ENCODE results near the gene FAM168A. TPM values are rescaled to one million over a fixed set of nuclear protein-coding genes. Genes with fewer than 3 reads are reported as not detected.

FAM168A gene
- total and polyA plus RNA-seq, 9 of the 15 experiments (the other 6 are each of a cell fraction or from before 2014, with no cell fraction given), result 0.44 to 7.2 (median 2.9) TPM

DNA sequence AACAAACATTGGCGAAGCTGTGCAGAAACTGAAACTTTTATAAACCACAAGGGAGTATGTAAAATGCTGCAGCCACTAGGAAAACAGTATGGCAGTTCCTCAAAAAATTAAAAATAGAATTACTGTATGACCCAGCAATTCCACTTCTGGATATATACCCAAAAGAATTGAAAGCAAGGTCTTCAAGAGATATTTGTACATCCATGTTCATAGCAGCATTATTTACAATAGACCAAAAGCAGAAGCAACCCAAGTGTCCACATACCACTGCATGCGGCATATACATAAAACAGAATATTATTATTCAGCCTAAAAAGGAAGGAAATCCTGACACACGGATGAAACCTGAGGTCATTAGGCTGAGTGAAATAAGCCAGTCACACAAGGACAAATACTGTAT is 135.9 kb downstream of the FAM168A start:
- no peak overlapping the region for H3K4me2 ChIP-seq (ENCODE audit: insufficient read depth, low read length)
- ChIA-PET CTCF (ENCODE audit: low intra/inter-chr PET ratio) (no interaction called here), POLR2A (no interaction called here)
- no peak for DNase-seq (ENCODE audit: extremely low read depth in 1 of 4, low spot score in 3 of 4)
- H3K36me3 ChIP-seq (ENCODE audit: control insufficient read depth, insufficient read depth, low read length), result no peaks in the 10 kb centered on the region
- no peak overlapping the region for H3K4me3 ChIP-seq
- in situ Hi-C loops (cut with MboI) (no loop called here), intact Hi-C loops (cut with micrococcal nuclease) (no loop called here)
- H3K9me1 ChIP-seq (ENCODE audit: control insufficient read depth, insufficient read depth, low read length), result no peaks in the 10 kb centered on the region
- FAIRE-seq, result no peak
- H3K27me3 ChIP-seq (ENCODE audit: control insufficient read depth in 2 of 2, insufficient read depth in 2 of 2, low read length in 2 of 2), result peaks cover 0 to 2% of the 10 kb centered on the region in 2 experiments; a peak in 2 of 5 replicates
- H3K27ac ChIP-seq (ENCODE audit: extremely low read depth, low read depth, low read length), result no peak overlapping the region
- no peaks in the 10 kb centered on the region for H4K20me1 ChIP-seq (replicated peaks; ENCODE audit: control insufficient read depth, insufficient read depth, low read length)
- H3K9me3 ChIP-seq (replicated peaks; ENCODE audit: control insufficient read depth, insufficient read depth, low read depth, low read length), result no peaks in the 10 kb centered on the region
- no peak overlapping the region for H3K9ac ChIP-seq (ENCODE audit: insufficient read depth in 1 of 2, low read depth in 2 of 2, low read length in 2 of 2)
- no peaks in the 10 kb centered on the region for H3K79me2 ChIP-seq (ENCODE audit: control insufficient read depth, insufficient read depth, low read length)
- no peak for ATAC-seq
- BruUV-seq (replicated peaks), result no TSS peak
- 22% methylated on average over 3 of the region's 3 CpGs for WGBS (ENCODE audit: insufficient coverage, low coverage, missing lambda C conversion rate)
- H2AFZ ChIP-seq (ENCODE audit: low read depth, low read length), result no peak overlapping the region
- H3K4me1 ChIP-seq (replicated peaks in 1 of 2; ENCODE audit: control insufficient read depth in 2 of 2, insufficient read depth in 2 of 2, low read length in 2 of 2), result no peaks in the 10 kb centered on the region
- TF ChIP-seq SMAD3 (CRISPR knock-in tag; conservative IDR thresholded peaks at IDR 0.05) (no peak), CEBPB (tag; IDR thresholded peaks at IDR 0.05) (no peak), ZFP36 (IDR thresholded peaks at IDR 0.05; ENCODE audit: low read depth, low read length, partially characterized antibody) (no peak), NFYB (IDR thresholded peaks at IDR 0.05; ENCODE audit: extremely low read depth, insufficient read length) (no peak), YBX1 (IDR thresholded peaks at IDR 0.05) (no peak), ZSCAN29 (IDR thresholded peaks at IDR 0.05) (no peak), TAF9B (IDR thresholded peaks at IDR 0.05; ENCODE audit: partially characterized antibody) (no peak), MAZ (CRISPR knock-in tag; conservative IDR thresholded peaks at IDR 0.05 in 1 of 2, IDR thresholded peaks at IDR 0.05 in 1 of 2) (no peak), BMI1 (IDR thresholded peaks at IDR 0.05; ENCODE audit: low read length) (no peak), SLC30A9 (CRISPR knock-in tag; IDR thresholded peaks at IDR 0.05) (no peak)
- TF ChIP-seq, protein P1, sequence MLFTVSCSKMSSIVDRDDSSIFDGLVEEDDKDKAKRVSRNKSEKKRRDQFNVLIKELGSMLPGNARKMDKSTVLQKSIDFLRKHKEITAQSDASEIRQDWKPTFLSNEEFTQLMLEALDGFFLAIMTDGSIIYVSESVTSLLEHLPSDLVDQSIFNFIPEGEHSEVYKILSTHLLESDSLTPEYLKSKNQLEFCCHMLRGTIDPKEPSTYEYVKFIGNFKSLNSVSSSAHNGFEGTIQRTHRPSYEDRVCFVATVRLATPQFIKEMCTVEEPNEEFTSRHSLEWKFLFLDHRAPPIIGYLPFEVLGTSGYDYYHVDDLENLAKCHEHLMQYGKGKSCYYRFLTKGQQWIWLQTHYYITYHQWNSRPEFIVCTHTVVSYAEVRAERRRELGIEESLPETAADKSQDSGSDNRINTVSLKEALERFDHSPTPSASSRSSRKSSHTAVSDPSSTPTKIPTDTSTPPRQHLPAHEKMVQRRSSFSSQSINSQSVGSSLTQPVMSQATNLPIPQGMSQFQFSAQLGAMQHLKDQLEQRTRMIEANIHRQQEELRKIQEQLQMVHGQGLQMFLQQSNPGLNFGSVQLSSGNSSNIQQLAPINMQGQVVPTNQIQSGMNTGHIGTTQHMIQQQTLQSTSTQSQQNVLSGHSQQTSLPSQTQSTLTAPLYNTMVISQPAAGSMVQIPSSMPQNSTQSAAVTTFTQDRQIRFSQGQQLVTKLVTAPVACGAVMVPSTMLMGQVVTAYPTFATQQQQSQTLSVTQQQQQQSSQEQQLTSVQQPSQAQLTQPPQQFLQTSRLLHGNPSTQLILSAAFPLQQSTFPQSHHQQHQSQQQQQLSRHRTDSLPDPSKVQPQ (CRISPR knock-in tag; IDR thresholded peaks at IDR 0.05; ENCODE audit: borderline replicate concordance), result no peak
- TF ChIP-seq, protein P2, sequence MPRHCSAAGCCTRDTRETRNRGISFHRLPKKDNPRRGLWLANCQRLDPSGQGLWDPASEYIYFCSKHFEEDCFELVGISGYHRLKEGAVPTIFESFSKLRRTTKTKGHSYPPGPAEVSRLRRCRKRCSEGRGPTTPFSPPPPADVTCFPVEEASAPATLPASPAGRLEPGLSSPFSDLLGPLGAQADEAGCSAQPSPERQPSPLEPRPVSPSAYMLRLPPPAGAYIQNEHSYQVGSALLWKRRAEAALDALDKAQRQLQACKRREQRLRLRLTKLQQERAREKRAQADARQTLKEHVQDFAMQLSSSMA (CRISPR knock-in tag; IDR thresholded peaks at IDR 0.05), result no peak
- TF ChIP-seq, protein P3, sequence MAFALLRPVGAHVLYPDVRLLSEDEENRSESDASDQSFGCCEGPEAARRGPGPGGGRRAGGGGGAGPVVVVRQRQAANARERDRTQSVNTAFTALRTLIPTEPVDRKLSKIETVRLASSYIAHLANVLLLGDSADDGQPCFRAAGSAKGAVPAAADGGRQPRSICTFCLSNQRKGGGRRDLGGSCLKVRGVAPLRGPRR (CRISPR knock-in tag; IDR thresholded peaks at IDR 0.05), result no peak
- TF ChIP-seq, protein P4, sequence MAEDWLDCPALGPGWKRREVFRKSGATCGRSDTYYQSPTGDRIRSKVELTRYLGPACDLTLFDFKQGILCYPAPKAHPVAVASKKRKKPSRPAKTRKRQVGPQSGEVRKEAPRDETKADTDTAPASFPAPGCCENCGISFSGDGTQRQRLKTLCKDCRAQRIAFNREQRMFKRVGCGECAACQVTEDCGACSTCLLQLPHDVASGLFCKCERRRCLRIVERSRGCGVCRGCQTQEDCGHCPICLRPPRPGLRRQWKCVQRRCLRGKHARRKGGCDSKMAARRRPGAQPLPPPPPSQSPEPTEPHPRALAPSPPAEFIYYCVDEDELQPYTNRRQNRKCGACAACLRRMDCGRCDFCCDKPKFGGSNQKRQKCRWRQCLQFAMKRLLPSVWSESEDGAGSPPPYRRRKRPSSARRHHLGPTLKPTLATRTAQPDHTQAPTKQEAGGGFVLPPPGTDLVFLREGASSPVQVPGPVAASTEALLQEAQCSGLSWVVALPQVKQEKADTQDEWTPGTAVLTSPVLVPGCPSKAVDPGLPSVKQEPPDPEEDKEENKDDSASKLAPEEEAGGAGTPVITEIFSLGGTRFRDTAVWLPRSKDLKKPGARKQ (CRISPR knock-in tag; IDR thresholded peaks at IDR 0.05), result no peak
- TF ChIP-seq, protein P5, sequence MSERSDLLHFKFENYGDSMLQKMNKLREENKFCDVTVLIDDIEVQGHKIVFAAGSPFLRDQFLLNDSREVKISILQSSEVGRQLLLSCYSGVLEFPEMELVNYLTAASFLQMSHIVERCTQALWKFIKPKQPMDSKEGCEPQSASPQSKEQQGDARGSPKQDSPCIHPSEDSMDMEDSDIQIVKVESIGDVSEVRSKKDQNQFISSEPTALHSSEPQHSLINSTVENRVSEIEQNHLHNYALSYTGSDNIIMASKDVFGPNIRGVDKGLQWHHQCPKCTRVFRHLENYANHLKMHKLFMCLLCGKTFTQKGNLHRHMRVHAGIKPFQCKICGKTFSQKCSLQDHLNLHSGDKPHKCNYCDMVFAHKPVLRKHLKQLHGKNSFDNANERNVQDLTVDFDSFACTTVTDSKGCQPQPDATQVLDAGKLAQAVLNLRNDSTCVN (CRISPR knock-in tag; IDR thresholded peaks at IDR 0.05), result no peak
- TF ChIP-seq, protein P6, sequence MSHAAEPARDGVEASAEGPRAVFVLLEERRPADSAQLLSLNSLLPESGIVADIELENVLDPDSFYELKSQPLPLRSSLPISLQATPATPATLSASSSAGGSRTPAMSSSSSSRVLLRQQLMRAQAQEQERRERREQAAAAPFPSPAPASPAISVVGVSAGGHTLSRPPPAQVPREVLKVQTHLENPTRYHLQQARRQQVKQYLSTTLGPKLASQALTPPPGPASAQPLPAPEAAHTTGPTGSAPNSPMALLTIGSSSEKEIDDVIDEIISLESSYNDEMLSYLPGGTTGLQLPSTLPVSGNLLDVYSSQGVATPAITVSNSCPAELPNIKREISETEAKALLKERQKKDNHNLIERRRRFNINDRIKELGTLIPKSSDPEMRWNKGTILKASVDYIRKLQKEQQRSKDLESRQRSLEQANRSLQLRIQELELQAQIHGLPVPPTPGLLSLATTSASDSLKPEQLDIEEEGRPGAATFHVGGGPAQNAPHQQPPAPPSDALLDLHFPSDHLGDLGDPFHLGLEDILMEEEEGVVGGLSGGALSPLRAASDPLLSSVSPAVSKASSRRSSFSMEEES (CRISPR knock-in tag; IDR thresholded peaks at IDR 0.05), result no peak
